A549 (cell line): ENCODE results near the gene ZNF10.

Experiments
- CHD2 ChIP-seq: fragments of 150-350 bp; IDR thresholded peaks from 2 replicates; pipeline ENCODE4 v1.6.1; 2014; ENCODE audit warnings: low read length; ENCODE audit not compliant: partially characterized antibody
- MYC ChIP-seq: IDR thresholded peaks from 2 replicates; pipeline ENCODE4 v1.6.1; 2012; ENCODE audit warnings: mild to moderate bottlenecking, inconsistent platforms, low read length, improper control_type of control experiment, borderline replicate concordance
- NFE2L2 ChIP-seq: fragments of 150-350 bp; conservative IDR thresholded peaks from 2 replicates; pipeline ENCODE4 v1.6.1; 2014; ENCODE audit warnings: low read length
- RAD21 ChIP-seq, 2 experiments: fragments of >200 bp in 1 of 2; sonication (Bioruptor Twin) in 1 of 2; formaldehyde crosslinking in 1 of 2; IDR thresholded peaks in 1 of 2; conservative IDR thresholded peaks in 1 of 2; 2 replicates in 1 of 2; 3 replicates in 1 of 2; pipeline ENCODE4 v1.6.1; 2012 to 2018; ENCODE audit warnings: inconsistent platforms in 1 of 2
- ZNF302 ChIP-seq: fragments of 250-450 bp; sonication (Bioruptor Pico); IDR thresholded peaks from 2 replicates; pipeline ENCODE4 v1.9.0; 2021; ENCODE audit warnings: inconsistent platforms, mild to moderate bottlenecking, moderate library complexity
- TF ChIP-seq, protein P1 (sequence below): fragments of >200 bp; sonication (Bioruptor Twin); formaldehyde crosslinking; IDR thresholded peaks from 3 replicates; pipeline ENCODE4 v1.5.1; 2016
- TF ChIP-seq, protein P2 (sequence below): IDR thresholded peaks from 2 replicates; pipeline ENCODE4 v1.6.1; 2012; ENCODE audit warnings: low read depth, borderline replicate concordance

DNA sequence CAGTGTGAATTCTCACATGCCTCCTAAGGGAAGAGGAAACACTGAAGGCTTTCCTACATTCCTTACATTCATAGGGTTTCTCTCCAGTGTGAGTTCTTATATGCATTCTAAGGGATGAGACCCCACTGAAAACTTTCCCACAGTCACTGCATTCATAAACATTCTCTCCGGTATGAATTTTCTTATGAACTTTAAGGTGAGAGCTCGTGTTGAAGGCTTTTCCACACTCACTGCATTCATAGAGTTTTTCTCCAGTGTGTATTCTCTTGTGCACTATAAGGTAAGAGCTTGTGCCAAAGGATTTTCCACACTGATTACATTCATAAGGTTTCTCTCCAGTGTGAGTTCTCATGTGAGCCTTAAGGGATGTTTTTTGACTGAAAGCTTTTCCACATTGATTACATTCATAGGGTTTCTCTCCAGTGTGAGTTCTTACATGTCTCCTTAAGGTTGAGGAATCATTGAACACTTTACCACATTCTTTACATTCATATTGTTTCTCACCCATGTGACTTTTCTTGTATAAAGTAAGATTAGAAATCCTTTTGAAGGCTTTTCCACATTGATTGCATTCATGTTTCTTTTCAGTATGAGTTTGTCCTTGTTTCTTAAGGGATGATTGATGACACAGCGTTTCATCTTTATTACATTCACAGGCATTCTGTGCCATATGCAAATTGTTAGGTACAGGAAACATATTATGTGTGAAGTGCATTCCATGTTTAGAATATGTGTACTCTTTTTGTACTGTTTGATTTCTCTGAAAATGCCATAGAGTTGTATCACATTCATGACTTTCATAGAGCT lies 9.8 kb upstream of the ZNF10 start:
- TF ChIP-seq, protein P1, sequence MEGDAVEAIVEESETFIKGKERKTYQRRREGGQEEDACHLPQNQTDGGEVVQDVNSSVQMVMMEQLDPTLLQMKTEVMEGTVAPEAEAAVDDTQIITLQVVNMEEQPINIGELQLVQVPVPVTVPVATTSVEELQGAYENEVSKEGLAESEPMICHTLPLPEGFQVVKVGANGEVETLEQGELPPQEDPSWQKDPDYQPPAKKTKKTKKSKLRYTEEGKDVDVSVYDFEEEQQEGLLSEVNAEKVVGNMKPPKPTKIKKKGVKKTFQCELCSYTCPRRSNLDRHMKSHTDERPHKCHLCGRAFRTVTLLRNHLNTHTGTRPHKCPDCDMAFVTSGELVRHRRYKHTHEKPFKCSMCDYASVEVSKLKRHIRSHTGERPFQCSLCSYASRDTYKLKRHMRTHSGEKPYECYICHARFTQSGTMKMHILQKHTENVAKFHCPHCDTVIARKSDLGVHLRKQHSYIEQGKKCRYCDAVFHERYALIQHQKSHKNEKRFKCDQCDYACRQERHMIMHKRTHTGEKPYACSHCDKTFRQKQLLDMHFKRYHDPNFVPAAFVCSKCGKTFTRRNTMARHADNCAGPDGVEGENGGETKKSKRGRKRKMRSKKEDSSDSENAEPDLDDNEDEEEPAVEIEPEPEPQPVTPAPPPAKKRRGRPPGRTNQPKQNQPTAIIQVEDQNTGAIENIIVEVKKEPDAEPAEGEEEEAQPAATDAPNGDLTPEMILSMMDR = no peak
- TF ChIP-seq CHD2 = no peak
- no peak for TF ChIP-seq RAD21 (conservative IDR thresholded peaks at IDR 0.05 in 1 of 2, IDR thresholded peaks at IDR 0.05 in 1 of 2)
- no peak for TF ChIP-seq NFE2L2
- TF ChIP-seq ZNF302 (CRISPR knock-in tag) = no peak
- no peak for TF ChIP-seq MYC
- TF ChIP-seq, protein P2, sequence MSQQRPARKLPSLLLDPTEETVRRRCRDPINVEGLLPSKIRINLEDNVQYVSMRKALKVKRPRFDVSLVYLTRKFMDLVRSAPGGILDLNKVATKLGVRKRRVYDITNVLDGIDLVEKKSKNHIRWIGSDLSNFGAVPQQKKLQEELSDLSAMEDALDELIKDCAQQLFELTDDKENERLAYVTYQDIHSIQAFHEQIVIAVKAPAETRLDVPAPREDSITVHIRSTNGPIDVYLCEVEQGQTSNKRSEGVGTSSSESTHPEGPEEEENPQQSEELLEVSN = no peak
